Body of pancreas (tissue), 4 donors: ENCODE results near the gene FERMT2.

Source experiments
- POLR2A ChIP-seq, 3 donors: fragments of 450-650 bp; IDR thresholded peaks; one replicate each; pipeline ENCODE4 v1.6.1; 2016; ENCODE audit warnings: antibody characterized with exemption in 3 of 3, mild to moderate bottlenecking in 2 of 3
- TF ChIP-seq, protein P1 (sequence below), 7 experiments: fragments of 450-650 bp in 4 of 7; fragments of 200-600 bp in 3 of 7; sonication (generic) in 3 of 7; IDR thresholded peaks; one replicate each; pipeline ENCODE4 v1.5.1; 2016 to 2019; ENCODE audit warnings: antibody characterized with exemption in 7 of 7

DNA sequence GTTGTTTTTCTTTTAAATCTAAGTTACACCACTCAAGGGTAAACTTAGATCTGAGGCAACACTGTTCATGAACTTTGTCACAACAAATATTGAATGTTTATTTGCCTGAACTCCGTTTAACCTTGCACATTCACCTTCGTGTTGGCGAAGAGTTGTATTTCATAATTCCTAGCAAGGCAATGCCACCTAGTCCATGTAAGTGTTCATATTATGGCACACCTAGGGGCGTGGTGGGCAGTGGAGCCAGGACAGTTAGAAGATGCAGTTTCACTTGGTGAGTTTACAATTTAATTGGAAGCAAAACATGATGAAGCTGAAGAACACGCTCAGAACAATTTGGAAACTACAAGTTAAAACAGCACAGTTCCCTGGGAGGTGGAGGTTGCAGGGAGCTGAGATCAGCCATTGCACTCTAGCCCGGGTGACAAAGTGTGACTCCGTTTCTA, 129.0 kb downstream of the FERMT2 start:
- TF ChIP-seq, protein P1, sequence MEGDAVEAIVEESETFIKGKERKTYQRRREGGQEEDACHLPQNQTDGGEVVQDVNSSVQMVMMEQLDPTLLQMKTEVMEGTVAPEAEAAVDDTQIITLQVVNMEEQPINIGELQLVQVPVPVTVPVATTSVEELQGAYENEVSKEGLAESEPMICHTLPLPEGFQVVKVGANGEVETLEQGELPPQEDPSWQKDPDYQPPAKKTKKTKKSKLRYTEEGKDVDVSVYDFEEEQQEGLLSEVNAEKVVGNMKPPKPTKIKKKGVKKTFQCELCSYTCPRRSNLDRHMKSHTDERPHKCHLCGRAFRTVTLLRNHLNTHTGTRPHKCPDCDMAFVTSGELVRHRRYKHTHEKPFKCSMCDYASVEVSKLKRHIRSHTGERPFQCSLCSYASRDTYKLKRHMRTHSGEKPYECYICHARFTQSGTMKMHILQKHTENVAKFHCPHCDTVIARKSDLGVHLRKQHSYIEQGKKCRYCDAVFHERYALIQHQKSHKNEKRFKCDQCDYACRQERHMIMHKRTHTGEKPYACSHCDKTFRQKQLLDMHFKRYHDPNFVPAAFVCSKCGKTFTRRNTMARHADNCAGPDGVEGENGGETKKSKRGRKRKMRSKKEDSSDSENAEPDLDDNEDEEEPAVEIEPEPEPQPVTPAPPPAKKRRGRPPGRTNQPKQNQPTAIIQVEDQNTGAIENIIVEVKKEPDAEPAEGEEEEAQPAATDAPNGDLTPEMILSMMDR (IDR thresholded peaks at IDR 0.05) = no peak
- no peak for TF ChIP-seq POLR2A (IDR thresholded peaks at IDR 0.05)
